Nephron (organoid): Measurements from ENCODE around the gene HPSE.

Source experiments
- H3K27ac Mint-ChIP-seq, 3 experiments: 2 replicates each; pipeline ENCODE4 v1.8.0; 2020; ENCODE audit warnings: mixed read lengths in 3 of 3, mild to moderate bottlenecking in 2 of 3, moderate library complexity in 1 of 3
- H3K27me3 Mint-ChIP-seq: 2 replicates; pipeline ENCODE4 v1.8.0; 2021; ENCODE audit warnings: low read depth, mild to moderate bottlenecking, moderate library complexity, mixed read lengths
- H3K36me3 Mint-ChIP-seq: 2 replicates; pipeline ENCODE4 v1.8.0; 2020; ENCODE audit warnings: low read depth, mixed read lengths
- H3K4me1 Mint-ChIP-seq: 2 replicates; pipeline ENCODE4 v1.8.0; 2020; ENCODE audit warnings: mixed read lengths
- H3K4me3 Mint-ChIP-seq, 3 experiments: 2 replicates each; pipeline ENCODE4 v1.8.0; 2020; ENCODE audit warnings: mild to moderate bottlenecking in 3 of 3, mixed read lengths in 3 of 3, moderate library complexity in 2 of 3
- H3K9me3 Mint-ChIP-seq: 2 replicates; pipeline ENCODE4 v1.8.0; 2020; ENCODE audit warnings: mixed read lengths
- TF ChIP-seq, protein P1 (sequence below), 3 experiments: fragments of 200-600 bp; sonication (generic); IDR thresholded peaks; one replicate each; pipeline ENCODE4 v1.5.0; 2021; ENCODE audit warnings: antibody characterized with exemption in 3 of 3; ENCODE audit not compliant: unreplicated experiment in 3 of 3

The HPSE gene

DNA sequence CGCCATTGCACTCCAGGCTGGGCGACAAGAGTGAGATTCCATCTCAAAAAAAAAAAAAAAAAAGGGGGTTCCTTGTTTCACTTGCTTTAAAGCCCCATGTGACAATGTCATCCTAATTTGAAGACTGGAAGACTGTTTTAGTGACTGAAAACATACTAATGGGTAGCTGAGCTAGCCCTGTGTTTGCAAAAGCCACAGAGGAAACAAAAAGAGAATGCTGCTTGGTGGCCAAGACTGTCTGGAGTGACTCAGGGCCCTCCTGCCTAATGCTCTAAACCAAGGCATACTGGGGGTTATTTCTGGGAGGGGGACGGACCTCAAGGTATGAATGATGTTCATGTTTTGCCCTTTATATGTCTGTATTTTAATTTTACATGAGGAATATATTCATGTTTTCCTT is 16.0 kb downstream of the HPSE start:
- Mint-ChIP-seq H3K27me3 (peaks cover 7% of the 10 kb centered on the region), H3K4me1 (no peaks in the 10 kb centered on the region), H3K9me3 (no peaks in the 10 kb centered on the region), H3K36me3 (no peaks in the 10 kb centered on the region), H3K27ac (no peak overlapping the region), H3K4me3 (no peak overlapping the region)
- TF ChIP-seq, protein P1, sequence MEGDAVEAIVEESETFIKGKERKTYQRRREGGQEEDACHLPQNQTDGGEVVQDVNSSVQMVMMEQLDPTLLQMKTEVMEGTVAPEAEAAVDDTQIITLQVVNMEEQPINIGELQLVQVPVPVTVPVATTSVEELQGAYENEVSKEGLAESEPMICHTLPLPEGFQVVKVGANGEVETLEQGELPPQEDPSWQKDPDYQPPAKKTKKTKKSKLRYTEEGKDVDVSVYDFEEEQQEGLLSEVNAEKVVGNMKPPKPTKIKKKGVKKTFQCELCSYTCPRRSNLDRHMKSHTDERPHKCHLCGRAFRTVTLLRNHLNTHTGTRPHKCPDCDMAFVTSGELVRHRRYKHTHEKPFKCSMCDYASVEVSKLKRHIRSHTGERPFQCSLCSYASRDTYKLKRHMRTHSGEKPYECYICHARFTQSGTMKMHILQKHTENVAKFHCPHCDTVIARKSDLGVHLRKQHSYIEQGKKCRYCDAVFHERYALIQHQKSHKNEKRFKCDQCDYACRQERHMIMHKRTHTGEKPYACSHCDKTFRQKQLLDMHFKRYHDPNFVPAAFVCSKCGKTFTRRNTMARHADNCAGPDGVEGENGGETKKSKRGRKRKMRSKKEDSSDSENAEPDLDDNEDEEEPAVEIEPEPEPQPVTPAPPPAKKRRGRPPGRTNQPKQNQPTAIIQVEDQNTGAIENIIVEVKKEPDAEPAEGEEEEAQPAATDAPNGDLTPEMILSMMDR (IDR thresholded peaks at IDR 0.05; ENCODE audit: unreplicated experiment in 3 of 3) = no peak

DNA sequence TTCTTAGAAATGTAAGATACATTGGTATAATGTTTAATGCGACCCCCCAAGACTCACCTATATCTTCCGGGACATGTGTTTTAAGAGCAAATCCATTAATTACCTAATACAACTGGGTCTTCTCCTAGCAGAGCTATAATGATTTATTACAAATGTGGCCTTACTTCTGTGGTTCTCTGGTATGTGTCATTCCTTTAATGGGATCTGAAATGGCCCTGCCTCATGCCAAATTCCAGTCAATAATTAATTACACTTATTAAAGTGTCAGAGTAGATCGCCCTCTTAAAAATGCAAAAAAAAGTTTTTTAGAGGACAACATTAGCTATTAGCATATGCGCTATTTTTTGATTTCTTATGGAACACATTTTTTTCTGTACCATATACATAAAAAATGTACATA is 17.0 kb downstream of the HPSE start:
- H3K36me3 Mint-ChIP-seq = no peaks in the 10 kb centered on the region
- peaks cover 7% of the 10 kb centered on the region for H3K27me3 Mint-ChIP-seq
- no peaks in the 10 kb centered on the region for H3K9me3 Mint-ChIP-seq
- H3K4me1 Mint-ChIP-seq = no peaks in the 10 kb centered on the region
- H3K4me3 Mint-ChIP-seq = no peak overlapping the region
- TF ChIP-seq, protein P1 (IDR thresholded peaks at IDR 0.05; ENCODE audit: unreplicated experiment in 3 of 3) = no peak
- H3K27ac Mint-ChIP-seq = no peak overlapping the region

DNA sequence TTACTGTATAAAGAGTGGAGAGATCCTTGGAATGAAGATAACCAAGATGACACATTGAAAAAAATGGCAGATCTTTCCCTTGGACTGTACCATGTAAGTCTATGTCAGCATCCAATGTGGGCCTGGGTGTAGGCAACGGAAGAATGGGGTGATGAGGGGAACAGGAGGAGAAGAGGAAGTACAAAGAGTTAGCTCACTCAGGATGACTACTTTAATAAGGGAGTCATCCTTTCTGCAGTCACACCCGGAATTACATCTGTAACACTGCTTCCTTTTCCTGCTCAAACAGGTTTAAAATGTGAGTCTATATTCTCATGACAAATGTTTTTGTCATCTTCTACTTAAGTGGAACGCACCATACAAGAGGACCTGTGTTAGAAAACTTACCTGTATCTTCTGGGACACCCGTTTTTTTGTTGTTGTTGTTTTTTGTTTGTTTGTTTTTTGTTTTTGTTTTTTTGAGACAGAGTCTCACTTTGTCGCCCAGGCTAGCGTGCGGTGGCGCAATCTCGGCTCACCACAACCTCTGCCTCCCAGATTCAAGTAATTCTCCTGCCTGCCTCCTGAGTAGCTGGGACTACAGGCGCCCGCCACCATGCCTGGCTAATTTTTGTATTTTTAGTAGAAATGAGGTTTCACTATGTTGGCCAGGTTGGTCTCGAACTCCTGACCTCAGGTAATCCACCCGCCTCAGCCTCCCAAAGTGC is 18.0 kb downstream of the HPSE start:
- TF ChIP-seq, protein P1 (IDR thresholded peaks at IDR 0.05; ENCODE audit: unreplicated experiment in 3 of 3) = no peak
- H3K4me1 Mint-ChIP-seq = no peaks in the 10 kb centered on the region
- no peak overlapping the region for H3K4me3 Mint-ChIP-seq
- no peak overlapping the region for H3K27ac Mint-ChIP-seq
- H3K9me3 Mint-ChIP-seq = no peaks in the 10 kb centered on the region
- H3K27me3 Mint-ChIP-seq = peaks cover 4% of the 10 kb centered on the region
- no peaks in the 10 kb centered on the region for H3K36me3 Mint-ChIP-seq

DNA sequence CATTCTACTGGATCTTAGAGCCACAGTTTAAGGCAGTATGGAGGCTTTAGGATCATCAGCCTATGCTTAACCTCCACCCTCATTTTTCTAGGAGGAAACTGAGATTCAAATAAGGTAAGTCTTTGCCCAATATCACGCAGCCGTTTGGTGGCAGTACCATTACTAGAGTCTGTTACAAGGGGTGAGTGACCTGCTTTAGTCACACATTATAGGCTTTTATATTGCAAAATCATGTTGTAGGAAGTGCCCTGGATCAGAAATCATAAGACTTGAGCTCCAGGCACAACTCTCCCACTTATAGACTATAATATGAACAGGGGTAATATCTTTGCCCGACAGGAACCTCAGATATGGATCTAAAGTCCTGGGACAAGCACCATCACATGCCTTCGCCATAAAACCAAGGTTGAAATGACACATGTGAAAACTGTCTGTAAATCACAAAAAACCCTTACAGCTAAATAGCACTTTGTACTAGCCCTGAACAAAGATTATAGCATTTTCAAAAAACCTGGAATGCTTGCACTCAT is 19.2 kb downstream of the HPSE start:
- no peaks in the 10 kb centered on the region for H3K27me3 Mint-ChIP-seq
- H3K4me3 Mint-ChIP-seq = no peak overlapping the region
- H3K9me3 Mint-ChIP-seq = no peaks in the 10 kb centered on the region
- no peak overlapping the region for H3K27ac Mint-ChIP-seq
- no peaks in the 10 kb centered on the region for H3K36me3 Mint-ChIP-seq
- TF ChIP-seq, protein P1 (IDR thresholded peaks at IDR 0.05; ENCODE audit: unreplicated experiment in 3 of 3) = no peak
- no peaks in the 10 kb centered on the region for H3K4me1 Mint-ChIP-seq

DNA sequence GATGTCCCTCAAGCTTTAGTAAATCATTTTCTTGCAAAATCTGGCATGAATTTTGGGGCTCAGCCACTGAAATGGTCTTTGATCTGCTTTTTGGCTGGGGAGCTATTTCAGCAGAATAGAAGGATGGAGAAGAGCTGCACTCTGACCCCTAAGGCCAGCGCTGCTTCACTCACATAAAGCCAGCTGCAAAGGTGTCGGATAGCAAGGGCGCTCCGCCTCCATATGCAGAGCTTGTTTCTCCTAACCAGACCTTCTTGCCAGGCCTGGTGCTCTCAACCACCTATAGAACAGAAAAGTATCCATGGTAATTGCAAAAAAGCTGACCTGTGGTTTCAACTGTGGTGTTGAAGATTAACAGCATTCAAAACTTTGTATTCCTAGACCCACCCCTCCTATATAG is 26.0 kb downstream of the HPSE start:
- TF ChIP-seq, protein P1 (IDR thresholded peaks at IDR 0.05; ENCODE audit: unreplicated experiment in 3 of 3) = no peak
- Mint-ChIP-seq H3K4me3 (no peak overlapping the region), H3K4me1 (no peaks in the 10 kb centered on the region), H3K27me3 (no peaks in the 10 kb centered on the region), H3K36me3 (no peaks in the 10 kb centered on the region), H3K27ac (no peak overlapping the region), H3K9me3 (no peaks in the 10 kb centered on the region)

DNA sequence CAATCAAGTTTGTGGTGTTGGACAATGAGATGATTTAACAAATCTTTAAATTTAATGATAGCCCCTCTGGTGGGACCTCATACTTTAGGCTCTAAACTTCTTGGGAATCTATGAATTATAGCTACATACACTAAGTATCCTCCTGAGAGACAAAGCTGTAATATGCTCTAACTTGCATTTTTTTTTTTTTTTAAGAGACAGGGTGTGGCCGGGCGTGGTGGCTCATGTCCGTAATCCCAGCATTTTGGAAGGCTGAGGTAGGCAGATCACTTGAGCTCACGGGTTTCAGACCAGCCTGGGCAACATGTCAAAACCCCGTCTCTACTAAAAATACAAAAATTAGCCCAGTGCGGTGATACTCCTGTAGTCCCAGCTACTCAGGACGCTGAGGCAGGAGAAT is 26.7 kb downstream of the HPSE start:
- Mint-ChIP-seq H3K27me3 (no peaks in the 10 kb centered on the region), H3K4me3 (no peak overlapping the region), H3K27ac (no peak overlapping the region), H3K9me3 (no peaks in the 10 kb centered on the region), H3K4me1 (no peaks in the 10 kb centered on the region), H3K36me3 (no peaks in the 10 kb centered on the region)
- TF ChIP-seq, protein P1 (IDR thresholded peaks at IDR 0.05; ENCODE audit: unreplicated experiment in 3 of 3) = no peak
